ENCODE measurements around the gene UBA52.
"Not testable (repeated sequence)": the region's sequence is repeated elsewhere in the genome, so short reads cannot be mapped to it uniquely, and the experiment has no call there.

Gene UBA52

GRCh38 chr19:18576383-18576782, 4.7 kb downstream of the UBA52 start:
- H3K27me3 Mint-ChIP-seq (ENCODE audit: low read depth), result no peaks in the 10 kb centered on the region
- H3K4me3 Mint-ChIP-seq, result no peak overlapping the region
- H3K9me3 Mint-ChIP-seq, result no peaks in the 10 kb centered on the region
- H3K36me3 Mint-ChIP-seq (ENCODE audit: low read depth), result peaks cover 34% of the 10 kb centered on the region
- peaks cover 13% of the 10 kb centered on the region for H3K4me1 Mint-ChIP-seq (ENCODE audit: low read depth)
- no peak overlapping the region for H3K27ac Mint-ChIP-seq

- Mint-ChIP-seq H3K4me3 (no peak overlapping the region), H3K4me1 (ENCODE audit: low read depth) (peaks cover 11% of the 10 kb centered on the region), H3K9me3 (no peaks in the 10 kb centered on the region), H3K36me3 (ENCODE audit: low read depth) (peaks cover 29% of the 10 kb centered on the region), H3K27ac (no peak overlapping the region), H3K27me3 (ENCODE audit: low read depth) (no peaks in the 10 kb centered on the region)
Measured at GRCh38 chr19:18577365-18577914, 5.8 kb downstream of the UBA52 start.

- peaks cover 12% of the 10 kb centered on the region for H3K36me3 Mint-ChIP-seq (ENCODE audit: low read depth)
- H3K27ac Mint-ChIP-seq, result no peak overlapping the region
- peaks cover 6% of the 10 kb centered on the region for H3K4me1 Mint-ChIP-seq (ENCODE audit: low read depth)
- H3K27me3 Mint-ChIP-seq (ENCODE audit: low read depth), result no peaks in the 10 kb centered on the region
- H3K4me3 Mint-ChIP-seq, result no peak overlapping the region
- no peaks in the 10 kb centered on the region for H3K9me3 Mint-ChIP-seq
Measured at GRCh38 chr19:18580311-18580710, 8.7 kb downstream of the UBA52 start.

GRCh38 chr19:18586306-18586705, 14.6 kb downstream of the UBA52 start:
- H3K4me1 Mint-ChIP-seq (ENCODE audit: low read depth), result peaks cover 36% of the 10 kb centered on the region
- peaks cover 8% of the 10 kb centered on the region for H3K36me3 Mint-ChIP-seq (ENCODE audit: low read depth)
- H3K27ac Mint-ChIP-seq, result peak overlapping the region; percentile 57
- H3K4me3 Mint-ChIP-seq, result no peak overlapping the region
- no peaks in the 10 kb centered on the region for H3K27me3 Mint-ChIP-seq (ENCODE audit: low read depth)
- no peaks in the 10 kb centered on the region for H3K9me3 Mint-ChIP-seq

DNA sequence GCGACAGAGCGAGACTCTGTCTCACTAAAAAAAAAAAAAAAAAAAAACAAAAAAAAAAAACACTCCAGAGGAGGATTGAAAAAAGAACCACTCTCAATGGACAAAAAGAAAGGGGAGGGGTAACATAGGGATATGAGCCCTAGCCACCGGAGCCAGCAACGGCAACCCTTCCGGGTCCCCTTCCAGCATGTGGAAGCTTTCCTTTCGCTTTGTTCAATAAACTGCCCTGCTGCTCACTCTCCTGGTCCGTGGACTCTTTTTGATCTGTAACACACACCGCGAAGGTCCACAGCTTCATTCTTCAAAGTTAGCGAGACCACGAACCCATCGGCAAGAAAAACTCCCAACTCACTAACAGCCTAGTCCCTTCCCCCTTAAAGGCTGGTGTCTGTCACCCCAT, 15.9 kb downstream of the UBA52 start:
- Mint-ChIP-seq H3K27me3 (ENCODE audit: low read depth) (no peaks in the 10 kb centered on the region), H3K9me3 (no peaks in the 10 kb centered on the region), H3K4me1 (ENCODE audit: low read depth) (peaks cover 36% of the 10 kb centered on the region), H3K4me3 (peak overlapping the region; percentile 88), H3K27ac (peak overlapping the region; percentile 95), H3K36me3 (ENCODE audit: low read depth) (peaks cover 11% of the 10 kb centered on the region)

- H3K27me3 Mint-ChIP-seq (ENCODE audit: low read depth), result no peaks in the 10 kb centered on the region
- peak overlapping the region; percentile 95 for H3K27ac Mint-ChIP-seq
- H3K4me3 Mint-ChIP-seq, result peak overlapping the region; percentile 88
- H3K4me1 Mint-ChIP-seq (ENCODE audit: low read depth), result peaks cover 36% of the 10 kb centered on the region
- no peaks in the 10 kb centered on the region for H3K9me3 Mint-ChIP-seq
- peaks cover 11% of the 10 kb centered on the region for H3K36me3 Mint-ChIP-seq (ENCODE audit: low read depth)
Measured at GRCh38 chr19:18587962-18588610, 16.4 kb downstream of the UBA52 start.

DNA sequence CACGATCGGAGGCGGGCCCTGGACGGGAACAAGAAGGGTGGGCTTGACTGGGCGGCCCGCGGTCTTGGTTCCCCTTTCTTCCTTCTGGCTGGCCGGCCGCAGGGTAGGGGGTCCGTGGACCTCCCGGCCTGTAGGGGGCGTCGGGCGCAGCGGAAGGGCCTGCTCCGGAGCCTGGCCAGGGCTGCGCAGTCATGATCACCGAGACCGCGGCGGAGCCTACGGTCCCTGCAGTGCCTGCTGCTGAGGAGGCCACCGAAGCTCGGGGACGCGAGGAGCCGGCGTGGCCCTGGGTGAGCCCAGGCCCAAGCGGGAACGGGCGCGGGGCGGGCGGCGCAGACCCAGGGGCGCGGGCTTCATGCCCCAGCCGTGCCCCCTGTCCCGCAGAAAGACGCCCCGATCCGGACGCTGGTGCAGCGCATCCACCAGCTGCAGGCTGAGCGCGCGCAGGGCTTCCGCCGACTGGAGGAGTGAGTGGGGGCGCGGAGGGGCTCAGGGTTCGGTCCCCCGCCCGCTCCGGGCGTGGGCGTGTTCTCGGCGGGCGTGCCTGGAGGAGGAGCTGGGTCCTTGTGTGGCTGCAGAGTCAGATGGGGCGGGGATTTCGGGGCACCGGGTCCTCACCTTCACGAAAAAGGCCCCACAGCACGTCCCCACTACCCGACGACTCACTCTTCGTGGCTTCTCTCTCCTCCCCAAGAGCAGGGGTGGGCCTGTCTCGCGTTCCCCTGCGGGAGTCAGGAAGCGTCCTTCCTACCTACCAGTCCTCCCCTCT, 17.1 kb downstream of the UBA52 start, which contains the start of gene REX1BD:
Gene REX1BD, plus strand, starts transcription at position 188 of the 769 bp plus-strand sequence. Its CDS starts 4 bp downstream, at position 192.
- peaks cover 11% of the 10 kb centered on the region for H3K36me3 Mint-ChIP-seq (ENCODE audit: low read depth)
- H3K4me3 Mint-ChIP-seq, result peak within 1 kb of the TSS; percentile 88
- H3K27ac Mint-ChIP-seq, result peak within 1 kb of the TSS; percentile 95
- no peaks in the 10 kb centered on the region for H3K27me3 Mint-ChIP-seq (ENCODE audit: low read depth)
- peaks cover 40% of the 10 kb centered on the region for H3K4me1 Mint-ChIP-seq (ENCODE audit: low read depth)
- H3K9me3 Mint-ChIP-seq, result no peaks in the 10 kb centered on the region

DNA sequence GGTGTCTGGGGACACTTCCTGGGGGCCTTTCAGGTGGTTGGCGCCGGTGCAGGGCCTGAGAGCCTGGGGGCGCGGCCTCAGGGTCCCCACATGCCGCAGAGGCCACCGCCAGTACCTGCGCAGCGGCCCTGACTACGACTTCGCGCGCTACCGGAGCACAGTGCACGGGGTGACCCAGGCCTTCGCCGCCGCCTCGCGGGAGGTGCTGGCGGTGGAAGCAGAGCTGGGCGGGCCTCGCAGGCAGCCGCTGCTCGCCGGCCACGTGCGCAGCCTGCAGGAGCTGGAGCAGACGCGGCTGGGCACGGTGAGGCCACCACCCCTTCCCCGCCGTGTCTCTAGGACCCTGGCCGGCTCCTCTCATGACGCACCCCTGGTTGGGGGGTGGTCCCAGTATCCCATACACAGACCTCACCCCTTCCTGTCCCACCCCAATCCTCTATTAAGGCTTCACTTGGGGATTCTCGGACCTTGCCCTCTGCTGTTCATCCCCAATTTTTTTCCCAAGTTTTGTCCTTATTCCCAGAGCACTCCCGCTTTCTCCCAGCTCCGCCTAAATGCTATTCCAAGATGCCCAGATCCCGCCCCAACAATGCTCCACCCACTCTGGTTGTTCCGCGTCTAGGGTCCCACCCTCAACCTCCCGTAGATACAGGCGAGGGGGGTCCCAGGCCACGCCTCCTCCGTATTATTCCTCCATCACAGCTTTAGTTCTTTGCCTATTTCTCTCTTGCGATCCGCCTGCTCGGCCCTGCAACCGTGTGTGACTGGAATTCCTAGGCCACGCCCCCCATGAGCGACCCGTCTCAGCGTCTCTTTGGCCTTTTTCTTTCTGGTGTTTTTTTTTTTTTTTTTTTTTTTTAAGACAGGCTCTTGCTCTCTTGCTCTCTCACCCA, 18.0 kb downstream of the UBA52 start:
- Mint-ChIP-seq H3K27me3 (ENCODE audit: low read depth) (peaks cover 2% of the 10 kb centered on the region), H3K27ac (peak overlapping the region; percentile 94), H3K9me3 (no peaks in the 10 kb centered on the region), H3K4me3 (peak overlapping the region; percentile 88), H3K36me3 (ENCODE audit: low read depth) (peaks cover 11% of the 10 kb centered on the region), H3K4me1 (ENCODE audit: low read depth) (peaks cover 38% of the 10 kb centered on the region)

DNA sequence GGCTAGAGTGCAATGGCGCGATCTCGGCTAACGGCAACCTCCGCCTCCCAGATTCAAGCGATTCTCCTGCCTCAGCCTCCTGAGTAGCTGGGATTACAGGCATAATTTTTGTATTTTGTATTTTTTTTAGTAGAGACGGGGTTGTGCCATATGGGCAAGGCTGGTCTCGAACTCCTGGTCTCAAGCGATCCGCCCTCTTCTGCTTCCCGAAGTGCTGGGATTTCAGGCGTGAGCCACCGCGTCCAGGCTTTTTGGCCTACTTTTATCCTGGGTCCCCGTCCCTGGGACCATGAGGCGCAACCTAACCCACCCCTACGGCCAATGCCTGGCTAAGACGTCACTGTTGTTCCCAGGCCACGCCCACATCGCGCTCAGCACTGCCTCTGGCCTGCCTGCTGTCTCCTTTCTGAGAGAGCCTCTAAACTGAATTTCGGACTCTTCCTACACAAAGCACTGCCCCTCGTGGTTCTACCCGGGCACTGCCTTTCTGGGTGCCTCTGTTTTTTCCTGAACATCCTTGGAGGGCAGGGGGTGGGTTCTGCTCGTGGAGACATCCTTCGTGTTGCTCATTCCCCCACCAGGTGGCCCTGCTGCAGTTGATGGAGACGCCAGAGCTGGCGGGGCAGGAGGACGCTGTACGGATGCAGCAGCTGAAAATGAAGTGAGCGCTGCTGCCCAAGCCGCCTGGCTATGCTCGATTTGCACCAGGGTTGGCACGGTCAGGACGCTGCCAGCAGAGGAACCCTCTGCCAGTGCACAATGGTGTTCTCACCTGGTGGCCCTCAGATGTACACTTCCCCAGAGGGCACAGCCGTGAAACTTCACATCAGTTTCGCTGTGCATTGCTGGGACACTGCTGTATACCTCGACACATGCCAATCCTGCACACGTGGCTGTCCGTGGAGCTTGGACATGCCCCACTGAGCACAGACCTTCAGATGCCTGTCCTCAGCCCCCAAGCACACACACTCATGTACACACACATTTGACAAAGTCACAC, 18.9 kb downstream of the UBA52 start:
- H3K27ac Mint-ChIP-seq, result peak overlapping the region; percentile 87
- H3K36me3 Mint-ChIP-seq (ENCODE audit: low read depth), result peaks cover 12% of the 10 kb centered on the region
- peaks cover 35% of the 10 kb centered on the region for H3K4me1 Mint-ChIP-seq (ENCODE audit: low read depth)
- H3K27me3 Mint-ChIP-seq (ENCODE audit: low read depth), result peaks cover 7% of the 10 kb centered on the region
- peak overlapping the region; percentile 88 for H3K4me3 Mint-ChIP-seq
- no peaks in the 10 kb centered on the region for H3K9me3 Mint-ChIP-seq

GRCh38 chr19:18591735-18592385, 20.2 kb downstream of the UBA52 start:
- H3K27me3 Mint-ChIP-seq (ENCODE audit: low read depth), result peaks cover 13% of the 10 kb centered on the region
- H3K9me3 Mint-ChIP-seq, result no peaks in the 10 kb centered on the region
- peak overlapping the region; percentile 51 for H3K4me3 Mint-ChIP-seq
- peaks cover 12% of the 10 kb centered on the region for H3K36me3 Mint-ChIP-seq (ENCODE audit: low read depth)
- H3K4me1 Mint-ChIP-seq (ENCODE audit: low read depth), result peaks cover 29% of the 10 kb centered on the region
- no peak overlapping the region for H3K27ac Mint-ChIP-seq

DNA sequence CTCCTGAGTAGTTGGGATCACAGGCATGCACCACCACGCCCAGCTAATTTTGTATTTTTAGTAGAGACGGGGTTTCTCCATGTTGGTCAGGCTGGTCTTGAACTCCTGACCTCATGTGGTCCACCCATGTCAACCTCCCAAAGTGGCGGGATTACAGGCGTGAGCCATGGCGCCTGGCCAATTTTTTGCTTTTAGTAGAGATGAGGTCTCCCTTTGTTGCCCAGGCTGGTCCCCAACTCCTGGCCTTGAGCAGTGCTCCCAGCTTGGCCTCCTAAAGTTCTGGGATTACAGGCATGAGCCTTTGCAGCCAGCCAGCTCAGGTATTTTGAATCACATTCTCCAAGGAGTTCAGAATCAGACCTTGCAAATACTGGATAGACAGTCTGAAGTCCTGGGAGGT, 21.1 kb downstream of the UBA52 start:
- Mint-ChIP-seq H3K27me3 (ENCODE audit: low read depth) (peaks cover 13% of the 10 kb centered on the region), H3K36me3 (ENCODE audit: low read depth) (peaks cover 12% of the 10 kb centered on the region), H3K4me1 (ENCODE audit: low read depth) (peaks cover 27% of the 10 kb centered on the region)
- H3K9me3 Mint-ChIP-seq, H3K4me3 Mint-ChIP-seq, H3K27ac Mint-ChIP-seq: not testable (repeated sequence)

GRCh38 chr19:18593367-18594095, 21.9 kb downstream of the UBA52 start:
- no peaks in the 10 kb centered on the region for H3K9me3 Mint-ChIP-seq
- H3K4me1 Mint-ChIP-seq (ENCODE audit: low read depth), result peaks cover 20% of the 10 kb centered on the region
- H3K27me3 Mint-ChIP-seq (ENCODE audit: low read depth), result peaks cover 13% of the 10 kb centered on the region
- H3K4me3 Mint-ChIP-seq, result peak overlapping the region; percentile 60
- peaks cover 12% of the 10 kb centered on the region for H3K36me3 Mint-ChIP-seq (ENCODE audit: low read depth)
- no peak overlapping the region for H3K27ac Mint-ChIP-seq
